ENCODE data around the gene KNG1.

DNA sequence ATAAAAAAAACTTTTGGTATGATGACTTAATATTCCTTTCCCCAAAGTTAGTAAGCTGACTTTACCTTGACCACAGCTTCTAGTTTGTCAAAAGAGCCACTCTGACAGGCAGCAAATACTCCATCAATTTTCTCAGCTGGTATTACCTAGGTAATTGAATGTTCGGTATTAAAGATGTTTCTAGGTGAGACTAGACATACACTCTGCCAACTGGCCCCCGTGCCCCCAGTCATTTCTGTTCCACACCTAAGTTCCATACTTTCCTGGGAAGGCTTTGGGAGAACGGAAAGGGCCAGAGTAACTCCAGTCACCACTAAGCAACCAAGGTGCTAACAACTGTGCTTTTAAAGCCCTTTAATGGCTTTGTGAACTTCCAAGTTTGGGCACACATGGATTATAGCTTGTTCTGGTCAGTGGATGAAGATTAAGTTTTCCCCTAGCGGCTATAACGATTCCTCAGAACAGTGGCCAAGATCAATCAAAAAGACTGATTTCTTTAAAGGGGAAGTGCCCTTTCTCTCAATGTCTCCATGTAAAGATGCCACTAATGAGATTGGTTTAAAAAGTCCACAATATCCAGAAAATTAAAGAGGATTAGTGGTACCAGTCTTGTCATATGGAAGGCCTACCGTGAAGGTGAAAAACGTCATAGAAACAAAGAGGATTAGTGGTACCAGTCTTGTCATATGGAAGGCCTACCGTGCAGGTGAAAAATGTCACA, 73.3 kb downstream of the KNG1 start:
- TF ChIP-seq CTCF (IDR thresholded peaks at IDR 0.05; ENCODE audit: insufficient read depth, low read length, poor library complexity, severe bottlenecking) (no peak), EZH2phosphoT487 (conservative IDR thresholded peaks at IDR 0.05; ENCODE audit: low read length) (no peak)
